GM21367 (cell line): Measurements from ENCODE around the gene PPFIA4.

Experiments
- ATAC-seq: cut with Tn5 transposase; IDR thresholded peaks from one replicate; pipeline ENCODE4 v1.9.1; 2021; ENCODE audit not compliant: unreplicated experiment

PPFIA4 gene

DNA sequence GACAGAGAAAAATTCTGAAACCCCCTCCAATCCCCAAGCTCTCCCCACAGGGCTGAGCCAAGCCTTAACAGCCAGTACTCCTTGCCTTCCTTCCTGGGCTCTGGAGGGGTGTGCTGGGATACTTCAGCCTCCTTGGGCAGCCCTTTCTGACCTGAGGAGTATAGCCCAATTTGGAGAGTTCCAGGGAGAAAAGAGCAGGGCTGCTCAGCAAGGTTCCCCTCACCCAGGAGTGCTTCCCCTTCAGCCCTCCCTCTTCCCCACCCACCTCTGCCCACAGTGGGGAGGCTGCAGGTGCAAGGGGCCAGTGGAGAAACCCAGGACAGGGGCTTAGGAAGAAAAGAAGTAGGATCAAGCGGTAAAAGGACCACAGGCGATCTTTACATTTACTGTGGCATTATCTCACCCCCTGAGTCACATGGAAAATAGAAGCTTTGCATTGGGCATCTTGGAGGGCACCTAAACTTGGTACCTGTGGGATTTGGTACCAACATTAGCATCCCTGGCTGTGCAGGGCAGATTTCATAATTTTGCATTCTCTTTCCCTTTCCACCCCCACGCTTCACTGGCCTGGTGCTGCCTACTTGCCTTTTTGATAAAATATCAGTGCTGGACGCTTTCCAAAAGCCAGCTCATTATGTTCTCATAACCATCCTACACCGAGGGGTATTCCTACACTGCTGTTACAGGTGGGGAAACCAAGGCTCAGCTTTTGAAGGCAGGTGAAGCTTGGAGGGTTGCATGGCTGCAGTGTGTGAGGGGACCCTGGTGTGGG, 98.4 kb downstream of the PPFIA4 start:
- ATAC-seq, result no peak

GRCh38 chr1:203126151-203126865, 100.0 kb downstream of the PPFIA4 start:
- ATAC-seq, result no peak

GRCh38 chr1:203126866-203127665, 100.8 kb downstream of the PPFIA4 start:
- ATAC-seq, result no peak

DNA sequence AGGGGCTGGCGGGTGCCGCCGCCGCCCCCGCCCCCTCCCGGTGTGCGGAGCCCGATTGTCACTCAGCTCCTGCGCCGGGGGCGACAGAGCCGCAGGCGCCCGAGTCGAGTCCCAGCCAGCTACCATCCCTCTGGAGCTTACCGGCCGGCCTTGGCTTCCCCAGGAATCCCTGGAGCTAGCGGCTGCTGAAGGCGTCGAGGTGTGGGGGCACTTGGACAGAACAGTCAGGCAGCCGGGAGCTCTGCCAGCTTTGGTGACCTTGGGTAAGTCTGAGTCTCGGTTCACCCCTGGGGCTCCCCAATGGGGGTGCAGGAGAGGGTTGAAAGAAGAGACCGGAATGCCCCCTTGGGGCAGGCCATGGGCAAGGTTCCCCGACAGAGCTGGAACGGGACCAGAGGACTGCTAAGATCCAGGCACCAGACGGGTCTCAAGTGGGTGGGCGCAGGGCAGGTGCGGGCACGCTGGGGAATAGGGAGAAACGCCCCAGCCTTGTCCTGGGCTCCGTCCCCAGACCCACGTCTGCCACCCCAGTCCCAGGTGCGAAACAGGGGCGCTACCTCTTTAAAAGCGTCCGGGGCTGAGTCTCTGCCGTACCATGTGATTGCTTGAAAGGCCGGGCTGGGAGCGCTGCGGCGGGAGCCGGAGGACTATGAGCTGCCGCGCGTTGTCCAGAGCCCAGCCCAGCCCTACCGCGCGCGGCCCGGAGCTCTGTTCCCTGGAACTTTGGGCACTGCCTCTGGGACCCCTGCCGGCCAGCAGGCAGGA, 101.6 kb downstream of the PPFIA4 start, which contains the start of gene ADORA1:
Gene ADORA1, plus strand, starts transcription at position 61 of the 765 bp plus-strand sequence. CDS start 1,116 bp downstream, outside the sequence.
- ATAC-seq, result no peak

DNA sequence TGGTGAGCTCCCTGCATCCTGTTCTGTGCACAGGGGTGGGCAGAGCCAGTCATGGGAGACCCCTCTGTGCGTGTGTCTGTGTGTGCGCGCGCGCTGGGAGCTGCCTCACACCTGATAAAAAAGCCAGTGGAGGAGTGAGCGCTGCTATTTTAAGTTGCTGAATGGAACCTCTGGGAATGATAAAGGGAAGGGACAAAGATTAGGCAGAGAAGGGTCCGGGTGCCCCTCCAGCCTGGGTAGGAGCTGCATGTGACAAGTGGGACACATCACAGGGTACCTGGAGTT, 102.1 kb downstream of the PPFIA4 start:
- no peak for ATAC-seq
